DND-41 (cell line): Measurements from ENCODE around the gene FBXL13.

Experiments
- ATAC-seq: fragments of 200-7000 bp; cut with Tn5 transposase; 3 replicates; pipeline ENCODE4 v1.9.1; 2021; ENCODE audit warnings: low read depth; ENCODE audit not compliant: insufficient read depth
- DNase-seq: peaks from one replicate; pipeline ENCODE4 v3.0.0-alpha.2; 2020
- H2AFZ ChIP-seq: 2 replicates; pipeline ENCODE4 v1.6.0; 2012; ENCODE audit warnings: low read depth, low read length
- H3K27ac ChIP-seq: 2 replicates; pipeline ENCODE4 v1.5.1; 2012; ENCODE audit warnings: low read length, inconsistent platforms
- H3K27me3 ChIP-seq: fragments of 200-600 bp; sonication (generic); 2 replicates; pipeline ENCODE4 v1.6.0; 2012; ENCODE audit warnings: low read length, mild to moderate bottlenecking, inconsistent platforms; ENCODE audit not compliant: insufficient read depth, poor library complexity
- H3K36me3 ChIP-seq: 2 replicates; pipeline ENCODE4 v1.5.1; 2012; ENCODE audit warnings: low read length, inconsistent platforms; ENCODE audit not compliant: insufficient read depth
- H3K4me1 ChIP-seq: 2 replicates; pipeline ENCODE4 v1.5.1; 2012; ENCODE audit warnings: mild to moderate bottlenecking, low read length; ENCODE audit not compliant: insufficient read depth
- H3K4me2 ChIP-seq: 2 replicates; pipeline ENCODE4 v1.6.0; 2012; ENCODE audit warnings: mild to moderate bottlenecking, moderate library complexity, low read length, inconsistent platforms; ENCODE audit not compliant: insufficient read depth
- H3K4me3 ChIP-seq, 2 experiments: fragments of 200-600 bp in 1 of 2; shearing (Covaris generic) in 1 of 2; 2 replicates each; pipeline ENCODE4 v1.5.1; 2012 to 2016; ENCODE audit warnings: inconsistent platforms in 2 of 2, low read length in 2 of 2, mild to moderate bottlenecking in 2 of 2, low read depth in 1 of 2, moderate library complexity in 1 of 2
- H3K79me2 ChIP-seq: 2 replicates; pipeline ENCODE4 v1.6.0; 2012; ENCODE audit warnings: low read length, inconsistent platforms; ENCODE audit not compliant: insufficient read depth
- H3K9ac ChIP-seq: 2 replicates; pipeline ENCODE4 v1.6.0; 2012; ENCODE audit warnings: low read depth, mild to moderate bottlenecking, inconsistent platforms, low read length, moderate library complexity
- H3K9me3 ChIP-seq: 2 replicates; pipeline ENCODE4 v1.5.1; 2012; ENCODE audit warnings: low read length, moderate library complexity, mild to moderate bottlenecking, inconsistent platforms; ENCODE audit not compliant: insufficient read depth, severe bottlenecking
- H4K20me1 ChIP-seq: 2 replicates; pipeline ENCODE4 v1.6.0; 2012; ENCODE audit warnings: low read length; ENCODE audit not compliant: insufficient read depth
- CTCF ChIP-seq: IDR thresholded peaks from 2 replicates; pipeline ENCODE4 v1.5.1; 2012; ENCODE audit warnings: borderline replicate concordance, low read length, moderate library complexity, mild to moderate bottlenecking; ENCODE audit not compliant: poor library complexity, severe bottlenecking; ENCODE audit errors: extremely low read depth
- EZH2 ChIP-seq: IDR thresholded peaks from 3 replicates; pipeline ENCODE4 v1.6.1; 2012; ENCODE audit warnings: borderline replicate concordance, low read depth, mild to moderate bottlenecking, moderate library complexity, low read length, inconsistent platforms; ENCODE audit not compliant: severe bottlenecking

The FBXL13 gene

DNA sequence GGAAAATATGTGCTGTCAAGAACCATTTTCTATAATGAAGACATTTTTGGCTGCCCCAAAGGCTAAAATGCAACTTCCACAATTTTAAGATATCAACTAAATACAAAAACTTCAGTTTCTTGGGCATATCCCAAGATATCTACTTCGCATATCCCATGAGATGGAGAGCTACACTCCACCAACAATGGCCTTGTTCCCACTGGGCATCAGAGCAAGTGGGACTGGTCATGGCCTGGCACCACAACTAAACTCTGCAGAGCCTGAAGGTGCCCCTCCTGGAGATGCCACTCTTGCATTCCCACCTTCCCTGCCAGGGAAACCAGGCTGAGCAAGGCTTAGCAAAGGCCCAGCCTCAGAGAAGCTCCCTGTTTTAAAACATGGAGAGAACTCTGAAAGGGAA, 237.6 kb downstream of the FBXL13 start:
- Histone ChIP-seq H3K79me2 (no peaks in the 10 kb centered on the region), H3K4me1 (no peaks in the 10 kb centered on the region), H3K4me2 (no peak overlapping the region), H3K4me3 (no peak overlapping the region), H3K27me3 (no peaks in the 10 kb centered on the region), H2AFZ (no peak overlapping the region), H3K36me3 (no peaks in the 10 kb centered on the region), H3K9me3 (no peaks in the 10 kb centered on the region), H3K27ac (no peak overlapping the region), H4K20me1 (no peaks in the 10 kb centered on the region), H3K9ac (no peak overlapping the region)
- TF ChIP-seq CTCF (no peak), EZH2 (no peak)
- DNase-seq (no peak), ATAC-seq (no peak)

- no peak overlapping the region for H3K4me2 ChIP-seq
- no peaks in the 10 kb centered on the region for H3K27me3 ChIP-seq
- TF ChIP-seq EZH2 (no peak), CTCF (no peak)
- no peaks in the 10 kb centered on the region for H3K4me1 ChIP-seq
- no peak overlapping the region for H2AFZ ChIP-seq
- no peaks in the 10 kb centered on the region for H3K36me3 ChIP-seq
- no peak overlapping the region for H3K27ac ChIP-seq
- no peaks in the 10 kb centered on the region for H3K9me3 ChIP-seq
- DNase-seq (no peak), ATAC-seq (no peak)
- no peak overlapping the region for H3K4me3 ChIP-seq
- H4K20me1 ChIP-seq: no peaks in the 10 kb centered on the region
- no peaks in the 10 kb centered on the region for H3K79me2 ChIP-seq
- H3K9ac ChIP-seq: no peak overlapping the region
Measured at GRCh38 chr7:102836191-102836919, 238.2 kb downstream of the FBXL13 start.

GRCh38 chr7:102834999-102835398, 239.6 kb downstream of the FBXL13 start:
- no peak overlapping the region for H3K9ac ChIP-seq
- ATAC-seq: no peak
- H3K27ac ChIP-seq: no peak overlapping the region
- no peaks in the 10 kb centered on the region for H4K20me1 ChIP-seq
- no peak overlapping the region for H3K4me2 ChIP-seq
- no peak overlapping the region for H2AFZ ChIP-seq
- H3K9me3 ChIP-seq: no peaks in the 10 kb centered on the region
- H3K79me2 ChIP-seq: no peaks in the 10 kb centered on the region
- H3K4me3 ChIP-seq: no peak overlapping the region
- no peaks in the 10 kb centered on the region for H3K27me3 ChIP-seq
- TF ChIP-seq CTCF (no peak), EZH2 (no peak)
- DNase-seq: no peak
- H3K36me3 ChIP-seq: no peaks in the 10 kb centered on the region
- no peaks in the 10 kb centered on the region for H3K4me1 ChIP-seq
